Measurements from ENCODE around the gene ARID5B.

The ARID5B gene

GRCh38 chr10:61887772-61888171 lies 13.7 kb upstream of the ARID5B start:
- CTCF ChIA-PET, result no interaction called here
- POLR2A ChIA-PET, result no interaction called here
- H3K4me3 ChIP-seq (ENCODE audit: low read depth, low read length), result no peak overlapping the region
- no peak for TF ChIP-seq CTCF (IDR thresholded peaks at IDR 0.05; ENCODE audit: insufficient read depth, low read length, missing control alignments)
- no peak for DNase-seq (ENCODE audit: low read depth, low spot score)

GRCh38 chr10:61888744-61889143 lies 12.8 kb upstream of the ARID5B start:
- TF ChIP-seq CTCF (IDR thresholded peaks at IDR 0.05; ENCODE audit: insufficient read depth, low read length, missing control alignments), result no peak
- CTCF ChIA-PET, result interaction anchor here (0.9 to 1.2 kb wide), 2 partner anchors 9 to 22 kb away, joined by 3 read pairs; no protein-coding TSS in a partner anchor

DNA sequence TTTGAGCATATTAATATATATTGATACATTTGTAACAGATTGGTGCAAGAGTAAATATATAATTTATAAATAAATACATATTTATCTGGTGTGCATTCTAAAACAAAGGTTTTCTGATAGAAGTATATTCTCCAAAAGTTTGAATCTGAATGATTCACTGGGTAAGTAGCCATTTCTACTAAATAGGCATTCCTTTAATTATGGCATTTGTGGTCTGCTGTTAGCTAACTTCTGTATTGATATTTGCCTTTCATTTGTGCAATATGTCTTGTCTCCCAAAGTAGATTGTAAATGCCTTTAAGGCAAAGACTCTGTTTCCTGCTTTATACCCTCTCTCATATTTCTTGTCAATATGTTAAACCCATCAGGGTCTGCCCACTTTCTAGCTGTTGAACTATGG lies 11.1 kb upstream of the ARID5B start:
- POLR2A ChIA-PET, result no interaction called here
- TF ChIP-seq CTCF (IDR thresholded peaks at IDR 0.05; ENCODE audit: insufficient read depth, low read length, missing control alignments), result no peak
- H3K4me3 ChIP-seq (ENCODE audit: low read depth, low read length), result no peak overlapping the region
- CTCF ChIA-PET, result interaction anchor here (1.0 to 2.5 kb wide), 4 partner anchors 9 to 157 kb away, joined by 3 to 9 read pairs (median 5); no protein-coding TSS in a partner anchor
- DNase-seq (ENCODE audit: low read depth, low spot score), result no peak

More at GRCh38 chr10:61888744-61889143, 12.8 kb upstream of the ARID5B start:
- DNase-seq (ENCODE audit: low read depth, low spot score), result no peak
- H3K4me3 ChIP-seq (ENCODE audit: low read depth, low read length), result no peak overlapping the region
- POLR2A ChIA-PET, result no interaction called here

DNA sequence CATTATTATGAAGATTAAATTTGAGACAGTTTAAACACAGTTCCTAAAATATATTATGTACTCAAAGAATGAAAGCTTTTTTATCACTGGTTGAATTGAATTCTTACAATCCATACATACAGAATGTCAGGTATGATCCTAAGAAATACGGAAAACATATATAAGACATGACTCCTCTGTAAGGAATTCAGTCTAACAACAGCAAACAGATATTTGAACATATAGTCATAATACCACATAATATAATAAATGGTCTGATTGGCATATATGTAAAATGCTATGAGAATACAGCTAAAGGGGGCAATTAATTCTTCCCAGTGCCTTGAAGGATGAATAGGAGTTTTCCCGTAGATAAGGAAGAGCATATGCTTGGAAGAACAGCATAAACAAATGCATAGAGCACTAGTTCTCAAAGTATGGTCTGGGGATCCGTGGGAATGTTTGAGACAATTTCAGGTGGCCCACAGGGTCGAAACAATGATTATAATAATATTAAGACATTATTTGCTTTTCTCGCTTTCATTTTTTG lies 10.6 kb upstream of the ARID5B start:
- DNase-seq (ENCODE audit: low read depth, low spot score), result no peak
- no peak overlapping the region for H3K4me3 ChIP-seq (ENCODE audit: low read depth, low read length)
- ChIA-PET CTCF (interaction anchor here (1.0 to 2.5 kb wide), 5 partner anchors 8 to 157 kb away, joined by 3 to 9 read pairs (median 5); no protein-coding TSS in a partner anchor), POLR2A (no interaction called here)
- TF ChIP-seq CTCF (IDR thresholded peaks at IDR 0.05; ENCODE audit: insufficient read depth, low read length, missing control alignments), result no peak

GRCh38 chr10:61891906-61892585 lies 9.5 kb upstream of the ARID5B start:
- no peak for DNase-seq (ENCODE audit: low read depth, low spot score)
- ChIA-PET CTCF (interaction anchor here (1.0 to 2.5 kb wide), 3 partner anchors 7 to 141 kb away, joined by 5 to 9 read pairs (median 7); no protein-coding TSS in a partner anchor), POLR2A (no interaction called here)
- H3K4me3 ChIP-seq (ENCODE audit: low read depth, low read length), result no peak overlapping the region
- TF ChIP-seq CTCF (IDR thresholded peaks at IDR 0.05; ENCODE audit: insufficient read depth, low read length, missing control alignments), result no peak

- POLR2A ChIA-PET, result no interaction called here
- no peak for TF ChIP-seq CTCF (IDR thresholded peaks at IDR 0.05; ENCODE audit: insufficient read depth, low read length, missing control alignments)
- CTCF ChIA-PET, result interaction anchor here (1.1 kb wide), 1 partner anchor 10 kb away, joined by 3 read pairs; no protein-coding TSS in a partner anchor
- DNase-seq (ENCODE audit: low read depth, low spot score), result no peak
- no peak overlapping the region for H3K4me3 ChIP-seq (ENCODE audit: low read depth, low read length)
Measured at GRCh38 chr10:61892961-61893360, 8.5 kb upstream of the ARID5B start.
